ENCODE results near the gene PDIA4. TPM values are rescaled to one million over a fixed set of nuclear protein-coding genes. Genes with fewer than 3 reads are reported as not detected.
"Not testable (repeated sequence)": the region's sequence is repeated elsewhere in the genome, so short reads cannot be mapped to it uniquely, and the experiment has no call there.

Gene PDIA4
- total RNA-seq, 1 experiment from 2014 or later, result 71.3 TPM

- Histone ChIP-seq H3K4me2 (ENCODE audit: low read depth, low read length, poor library complexity, severe bottlenecking) (no peak overlapping the region), H4K20me1 (ENCODE audit: insufficient read depth, low read depth, low read length) (no peaks in the 10 kb centered on the region), H3K27ac (ENCODE audit: low read length) (no peak overlapping the region), H2AFZ (ENCODE audit: low read length) (no peak overlapping the region), H3K9ac (ENCODE audit: low read length) (no peak overlapping the region), H3K9me2 (replicated peaks; ENCODE audit: insufficient read depth, low read length) (no peaks in the 10 kb centered on the region), H3K79me2 (ENCODE audit: low read length) (no peaks in the 10 kb centered on the region), H3K4me1 (ENCODE audit: low read length) (no peaks in the 10 kb centered on the region), H3K36me3 (ENCODE audit: insufficient read depth, low read length) (no peaks in the 10 kb centered on the region), H3K4me3 (ENCODE audit: low read length) (no peak overlapping the region), H3K27me3 (ENCODE audit: low read length) (no peaks in the 10 kb centered on the region), H3K9me3 (ENCODE audit: low read length) (no peaks in the 10 kb centered on the region)
- peak; percentile 31 for DNase-seq
Measured at GRCh38 chr7:149048805-149049204, 20.5 kb upstream of the PDIA4 start.

GRCh38 chr7:149046416-149046815, 18.1 kb upstream of the PDIA4 start:
- no peak overlapping the region for H3K27ac ChIP-seq (ENCODE audit: low read length)
- no peak overlapping the region for H3K9ac ChIP-seq (ENCODE audit: low read length)
- no peaks in the 10 kb centered on the region for H3K9me2 ChIP-seq (replicated peaks; ENCODE audit: insufficient read depth, low read length)
- no peak overlapping the region for H2AFZ ChIP-seq (ENCODE audit: low read length)
- H3K4me2 ChIP-seq (ENCODE audit: low read depth, low read length, poor library complexity, severe bottlenecking), result no peak overlapping the region
- no peaks in the 10 kb centered on the region for H3K36me3 ChIP-seq (ENCODE audit: insufficient read depth, low read length)
- no peaks in the 10 kb centered on the region for H3K27me3 ChIP-seq (ENCODE audit: low read length)
- no peaks in the 10 kb centered on the region for H4K20me1 ChIP-seq (ENCODE audit: insufficient read depth, low read depth, low read length)
- DNase-seq, result no peak
- no peak overlapping the region for H3K4me3 ChIP-seq (ENCODE audit: low read length)
- no peaks in the 10 kb centered on the region for H3K79me2 ChIP-seq (ENCODE audit: low read length)
- no peaks in the 10 kb centered on the region for H3K4me1 ChIP-seq (ENCODE audit: low read length)
- H3K9me3 ChIP-seq (ENCODE audit: low read length), result no peaks in the 10 kb centered on the region

GRCh38 chr7:149043936-149044335, 15.6 kb upstream of the PDIA4 start:
- Histone ChIP-seq H3K27me3 (ENCODE audit: low read length) (no peaks in the 10 kb centered on the region), H3K4me2 (ENCODE audit: low read depth, low read length, poor library complexity, severe bottlenecking) (no peak overlapping the region), H2AFZ (ENCODE audit: low read length) (no peak overlapping the region), H3K36me3 (ENCODE audit: insufficient read depth, low read length) (no peaks in the 10 kb centered on the region), H3K9me3 (ENCODE audit: low read length) (no peaks in the 10 kb centered on the region), H3K27ac (ENCODE audit: low read length) (no peak overlapping the region), H3K9me2 (replicated peaks; ENCODE audit: insufficient read depth, low read length) (no peaks in the 10 kb centered on the region), H3K79me2 (ENCODE audit: low read length) (no peaks in the 10 kb centered on the region), H3K4me3 (ENCODE audit: low read length) (no peak overlapping the region), H4K20me1 (ENCODE audit: insufficient read depth, low read depth, low read length) (no peaks in the 10 kb centered on the region), H3K9ac (ENCODE audit: low read length) (no peak overlapping the region), H3K4me1 (ENCODE audit: low read length) (peaks cover 10% of the 10 kb centered on the region)
- no peak for DNase-seq

- Histone ChIP-seq H3K4me1 (ENCODE audit: low read length) (peaks cover 10% of the 10 kb centered on the region), H3K9me3 (ENCODE audit: low read length) (no peaks in the 10 kb centered on the region), H3K36me3 (ENCODE audit: insufficient read depth, low read length) (no peaks in the 10 kb centered on the region), H3K9me2 (replicated peaks; ENCODE audit: insufficient read depth, low read length) (no peaks in the 10 kb centered on the region), H3K27ac (ENCODE audit: low read length) (no peak overlapping the region), H4K20me1 (ENCODE audit: insufficient read depth, low read depth, low read length) (no peaks in the 10 kb centered on the region), H2AFZ (ENCODE audit: low read length) (no peak overlapping the region), H3K4me3 (ENCODE audit: low read length) (no peak overlapping the region), H3K9ac (ENCODE audit: low read length) (no peak overlapping the region), H3K4me2 (ENCODE audit: low read depth, low read length, poor library complexity, severe bottlenecking) (no peak overlapping the region), H3K27me3 (ENCODE audit: low read length) (0 out of 2 replicates have a peak, but pooled peaks cover 2% of the 10 kb centered on the region), H3K79me2 (ENCODE audit: low read length) (no peaks in the 10 kb centered on the region)
- DNase-seq, result no peak
Measured at GRCh38 chr7:149041350-149041749, 13.0 kb upstream of the PDIA4 start.

- H3K27ac ChIP-seq (ENCODE audit: low read length); H3K79me2 ChIP-seq (ENCODE audit: low read length); H3K4me3 ChIP-seq (ENCODE audit: low read length); H2AFZ ChIP-seq (ENCODE audit: low read length); H3K4me2 ChIP-seq (ENCODE audit: low read depth, low read length, poor library complexity, severe bottlenecking); H3K27me3 ChIP-seq (ENCODE audit: low read length); H3K9me2 ChIP-seq (replicated peaks; ENCODE audit: insufficient read depth, low read length); H3K36me3 ChIP-seq (ENCODE audit: insufficient read depth, low read length); H3K9ac ChIP-seq (ENCODE audit: low read length); H3K9me3 ChIP-seq (ENCODE audit: low read length); H4K20me1 ChIP-seq (ENCODE audit: insufficient read depth, low read depth, low read length); DNase-seq: not testable (repeated sequence)
- peaks cover 10% of the 10 kb centered on the region for H3K4me1 ChIP-seq (ENCODE audit: low read length)
Measured at GRCh38 chr7:149038641-149039040, 10.3 kb upstream of the PDIA4 start.

GRCh38 chr7:149036676-149037075, 8.4 kb upstream of the PDIA4 start:
- Histone ChIP-seq H3K27ac (ENCODE audit: low read length) (no peak overlapping the region), H3K4me2 (ENCODE audit: low read depth, low read length, poor library complexity, severe bottlenecking) (no peak overlapping the region), H3K27me3 (ENCODE audit: low read length) (0 out of 2 replicates have a peak, but pooled peaks cover 6% of the 10 kb centered on the region), H3K4me3 (ENCODE audit: low read length) (no peak overlapping the region), H3K9me3 (ENCODE audit: low read length) (no peaks in the 10 kb centered on the region), H3K4me1 (ENCODE audit: low read length) (peaks cover 15% of the 10 kb centered on the region), H2AFZ (ENCODE audit: low read length) (no peak overlapping the region), H3K36me3 (ENCODE audit: insufficient read depth, low read length) (no peaks in the 10 kb centered on the region), H4K20me1 (ENCODE audit: insufficient read depth, low read depth, low read length) (no peaks in the 10 kb centered on the region), H3K9me2 (replicated peaks; ENCODE audit: insufficient read depth, low read length) (no peaks in the 10 kb centered on the region), H3K79me2 (ENCODE audit: low read length) (no peaks in the 10 kb centered on the region), H3K9ac (ENCODE audit: low read length) (no peak overlapping the region)
- DNase-seq, result no peak

- Histone ChIP-seq H4K20me1 (ENCODE audit: insufficient read depth, low read depth, low read length) (peaks cover 4% of the 10 kb centered on the region; the same call in 1 of the 2 replicates), H3K27ac (ENCODE audit: low read length) (no peak overlapping the region), H3K9me2 (replicated peaks; ENCODE audit: insufficient read depth, low read length) (no peaks in the 10 kb centered on the region), H3K4me2 (ENCODE audit: low read depth, low read length, poor library complexity, severe bottlenecking) (peak overlapping the region; percentile 52), H3K36me3 (ENCODE audit: insufficient read depth, low read length) (no peaks in the 10 kb centered on the region), H3K9ac (ENCODE audit: low read length) (0 out of 2 replicates have a peak overlapping the region, but pooled peaks have one; percentile 26), H3K4me3 (ENCODE audit: low read length) (no peak overlapping the region), H3K4me1 (ENCODE audit: low read length) (peaks cover 25% of the 10 kb centered on the region), H3K27me3 (ENCODE audit: low read length) (0 out of 2 replicates have a peak, but pooled peaks cover 3% of the 10 kb centered on the region), H3K79me2 (ENCODE audit: low read length) (peaks cover 18% of the 10 kb centered on the region), H3K9me3 (ENCODE audit: low read length) (no peaks in the 10 kb centered on the region), H2AFZ (ENCODE audit: low read length) (peak overlapping the region; percentile 82)
- DNase-seq, result no peak
Measured at GRCh38 chr7:149031353-149031910, 3.1 kb upstream of the PDIA4 start.

- not testable (repeated sequence) for H3K27me3 ChIP-seq (ENCODE audit: low read length); H3K9me3 ChIP-seq (ENCODE audit: low read length)
Measured at GRCh38 chr7:149030439-149030838, 2.1 kb upstream of the PDIA4 start.

More at GRCh38 chr7:149030439-149030838, 2.1 kb upstream of the PDIA4 start:
- not testable (repeated sequence) for H3K36me3 ChIP-seq (ENCODE audit: insufficient read depth, low read length); DNase-seq; H3K27ac ChIP-seq (ENCODE audit: low read length); H3K9me2 ChIP-seq (replicated peaks; ENCODE audit: insufficient read depth, low read length); H3K4me3 ChIP-seq (ENCODE audit: low read length); H3K9ac ChIP-seq (ENCODE audit: low read length); H4K20me1 ChIP-seq (ENCODE audit: insufficient read depth, low read depth, low read length); H2AFZ ChIP-seq (ENCODE audit: low read length); H3K4me2 ChIP-seq (ENCODE audit: low read depth, low read length, poor library complexity, severe bottlenecking)
- Histone ChIP-seq H3K79me2 (ENCODE audit: low read length) (peaks cover 28% of the 10 kb centered on the region), H3K4me1 (ENCODE audit: low read length) (peaks cover 35% of the 10 kb centered on the region)

Measured in Karpas-422 (cell line).